WERI-Rb-1 (cell line): ENCODE data around the gene NACC2.

ENCODE experiments used
- DNase-seq: peaks from one replicate; pipeline ENCODE4 v3.0.0-alpha.2; 2020
- H3K27ac ChIP-seq: fragments of 250-450 bp; sonication (Bioruptor Pico); 2 replicates; pipeline ENCODE4 v1.5.1; 2020; ENCODE audit warnings: mild to moderate bottlenecking, moderate library complexity
- H3K27me3 ChIP-seq: fragments of 250-450 bp; sonication (Bioruptor Pico); 2 replicates; pipeline ENCODE4 v1.5.1; 2021; ENCODE audit warnings: mild to moderate bottlenecking, low read depth, moderate library complexity; ENCODE audit not compliant: insufficient read depth, severe bottlenecking
- H3K36me3 ChIP-seq: fragments of 250-450 bp; sonication (Bioruptor Pico); 2 replicates; pipeline ENCODE4 v1.5.1; 2020; ENCODE audit warnings: mild to moderate bottlenecking, moderate library complexity
- H3K4me3 ChIP-seq: 2 replicates; pipeline ENCODE4 v1.5.1; 2011; ENCODE audit warnings: low read depth, mild to moderate bottlenecking, control low read depth, low read length
- H3K9me3 ChIP-seq: fragments of 250-450 bp; sonication (Bioruptor Pico); 2 replicates; pipeline ENCODE4 v1.5.1; 2021; ENCODE audit warnings: mild to moderate bottlenecking, moderate library complexity; ENCODE audit not compliant: severe bottlenecking
- TF ChIP-seq, protein P1 (sequence below): IDR thresholded peaks from 2 replicates; pipeline ENCODE4 v1.5.1; 2011; ENCODE audit warnings: low read depth, mild to moderate bottlenecking, control low read depth, inconsistent platforms, low read length

NACC2 gene

GRCh38 chr9:136047076-136047774 lies 47.9 kb downstream of the NACC2 start:
- no peak for DNase-seq
- Histone ChIP-seq H3K27ac (no peak overlapping the region), H3K27me3 (no peaks in the 10 kb centered on the region), H3K9me3 (no peaks in the 10 kb centered on the region), H3K4me3 (no peak overlapping the region), H3K36me3 (peaks cover 5% of the 10 kb centered on the region)
- TF ChIP-seq, protein P1, sequence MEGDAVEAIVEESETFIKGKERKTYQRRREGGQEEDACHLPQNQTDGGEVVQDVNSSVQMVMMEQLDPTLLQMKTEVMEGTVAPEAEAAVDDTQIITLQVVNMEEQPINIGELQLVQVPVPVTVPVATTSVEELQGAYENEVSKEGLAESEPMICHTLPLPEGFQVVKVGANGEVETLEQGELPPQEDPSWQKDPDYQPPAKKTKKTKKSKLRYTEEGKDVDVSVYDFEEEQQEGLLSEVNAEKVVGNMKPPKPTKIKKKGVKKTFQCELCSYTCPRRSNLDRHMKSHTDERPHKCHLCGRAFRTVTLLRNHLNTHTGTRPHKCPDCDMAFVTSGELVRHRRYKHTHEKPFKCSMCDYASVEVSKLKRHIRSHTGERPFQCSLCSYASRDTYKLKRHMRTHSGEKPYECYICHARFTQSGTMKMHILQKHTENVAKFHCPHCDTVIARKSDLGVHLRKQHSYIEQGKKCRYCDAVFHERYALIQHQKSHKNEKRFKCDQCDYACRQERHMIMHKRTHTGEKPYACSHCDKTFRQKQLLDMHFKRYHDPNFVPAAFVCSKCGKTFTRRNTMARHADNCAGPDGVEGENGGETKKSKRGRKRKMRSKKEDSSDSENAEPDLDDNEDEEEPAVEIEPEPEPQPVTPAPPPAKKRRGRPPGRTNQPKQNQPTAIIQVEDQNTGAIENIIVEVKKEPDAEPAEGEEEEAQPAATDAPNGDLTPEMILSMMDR, result no peak

- Histone ChIP-seq H3K9me3 (no peaks in the 10 kb centered on the region), H3K27me3 (no peaks in the 10 kb centered on the region), H3K36me3 (peaks cover 5% of the 10 kb centered on the region), H3K4me3 (no peak overlapping the region), H3K27ac (no peak overlapping the region)
- TF ChIP-seq, protein P1, result no peak
- no peak for DNase-seq
These were observed 48.6 kb downstream of the NACC2 start for GRCh38 chr9:136046554-136046920.

GRCh38 chr9:136045595-136046553 lies 49.2 kb downstream of the NACC2 start:
- no peaks in the 10 kb centered on the region for H3K27me3 ChIP-seq
- H3K9me3 ChIP-seq, result no peaks in the 10 kb centered on the region
- H3K4me3 ChIP-seq, result no peak overlapping the region
- TF ChIP-seq, protein P1, result no peak
- H3K36me3 ChIP-seq, result peaks cover 5% of the 10 kb centered on the region
- no peak overlapping the region for H3K27ac ChIP-seq
- DNase-seq, result no peak

DNA sequence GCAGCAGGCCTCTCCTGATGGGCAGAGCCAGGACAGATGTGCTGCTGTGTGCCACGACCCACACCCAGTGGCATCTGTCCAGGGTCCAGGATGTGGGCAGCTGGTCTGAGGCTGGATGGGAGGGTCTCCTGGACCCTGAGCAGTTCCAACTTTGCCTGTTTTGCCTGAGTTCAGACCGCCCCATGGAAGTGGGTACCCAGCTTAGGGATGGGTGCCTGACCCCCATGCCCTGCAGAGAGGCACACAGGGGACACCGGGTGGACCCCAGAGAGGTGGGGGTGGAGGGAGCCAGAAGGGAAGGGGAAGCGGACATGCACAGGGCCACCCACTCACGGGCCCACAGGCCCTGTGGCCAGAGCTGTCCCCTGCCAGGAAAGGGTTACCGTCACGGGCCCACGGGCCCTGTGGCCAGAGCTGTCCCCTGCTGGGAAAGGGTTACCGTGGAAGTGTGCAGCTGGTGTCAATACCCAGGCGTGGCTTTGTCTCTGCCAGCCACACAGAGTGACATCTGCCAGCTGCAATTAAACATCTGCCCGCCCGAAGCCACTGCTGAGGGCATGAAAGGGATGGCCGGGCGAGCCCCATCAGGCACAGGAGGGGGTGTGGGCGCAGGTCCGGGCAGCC lies 50.0 kb downstream of the NACC2 start:
- no peak for DNase-seq
- TF ChIP-seq, protein P1, result no peak
- H3K36me3 ChIP-seq, result peaks cover 5% of the 10 kb centered on the region
- no peak overlapping the region for H3K27ac ChIP-seq
- no peaks in the 10 kb centered on the region for H3K9me3 ChIP-seq
- no peaks in the 10 kb centered on the region for H3K27me3 ChIP-seq
- no peak overlapping the region for H3K4me3 ChIP-seq

DNA sequence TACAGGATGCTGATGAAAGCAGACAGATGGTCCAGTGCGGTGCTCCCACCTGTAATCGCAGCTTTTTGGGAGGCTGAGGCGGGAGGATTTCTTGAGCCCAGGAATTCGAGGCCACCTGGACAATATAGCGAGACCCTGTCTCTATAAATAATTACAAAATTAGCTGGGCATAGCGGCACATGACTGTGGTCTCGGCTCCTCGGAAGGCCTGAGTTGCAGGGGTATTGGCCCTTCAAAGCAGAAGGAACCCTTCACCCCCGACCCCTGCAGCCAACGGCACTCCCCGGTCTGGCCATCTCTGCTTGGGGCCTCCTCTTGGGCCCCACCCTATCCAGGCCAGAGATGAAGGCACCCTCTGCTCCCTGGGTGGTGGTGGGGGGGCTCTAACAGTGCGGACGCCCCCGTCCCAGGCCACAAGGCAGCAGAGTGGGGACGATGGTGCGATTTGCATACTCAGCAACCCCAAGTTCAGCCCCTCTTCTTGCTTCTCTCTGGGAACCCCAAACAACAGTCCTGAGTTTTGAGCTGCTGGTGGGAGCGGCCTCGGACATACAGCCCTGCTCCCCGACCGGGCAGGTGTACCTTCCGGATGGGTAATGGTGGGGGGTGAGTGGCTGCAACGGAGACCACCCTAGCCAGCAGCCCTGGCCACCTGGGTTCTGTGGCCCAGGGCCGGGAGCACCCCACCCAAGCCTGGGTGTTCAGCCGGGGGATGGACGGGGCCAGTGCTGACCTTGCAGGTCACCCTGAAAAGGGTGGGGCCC lies 50.7 kb downstream of the NACC2 start:
- TF ChIP-seq, protein P1, result no peak
- H3K27me3 ChIP-seq, result no peaks in the 10 kb centered on the region
- no peak overlapping the region for H3K27ac ChIP-seq
- DNase-seq, result no peak
- no peak overlapping the region for H3K4me3 ChIP-seq
- no peaks in the 10 kb centered on the region for H3K9me3 ChIP-seq
- H3K36me3 ChIP-seq, result peaks cover 5% of the 10 kb centered on the region
